Neutrophil (primary cell): Measurements from ENCODE around the gene COL4A6.

ENCODE experiments used
- H3K27ac ChIP-seq: fragments of 200-600 bp; sonication (generic); 2 replicates; pipeline ENCODE4 v1.5.1; 2016; ENCODE audit warnings: mild to moderate bottlenecking, moderate library complexity
- H3K27me3 ChIP-seq: fragments of 200-600 bp; sonication (generic); 2 replicates; pipeline ENCODE4 v1.6.0; 2016; ENCODE audit warnings: mild to moderate bottlenecking
- H3K36me3 ChIP-seq: fragments of 200-600 bp; sonication (generic); 2 replicates; pipeline ENCODE4 v1.5.1; 2017
- H3K4me1 ChIP-seq, 2 experiments: fragments of 200-600 bp in 1 of 2; sonication (generic) in 1 of 2; 1 replicate in 1 of 2; 2 replicates in 1 of 2; pipeline versions ENCODE4 v1.5.1 to v1.6.1; 2013 to 2016; ENCODE audit warnings: low read depth in 1 of 2, low read length in 1 of 2, mild to moderate bottlenecking in 1 of 2, moderate library complexity in 1 of 2; ENCODE audit not compliant: control insufficient read depth in 1 of 2, insufficient read depth in 1 of 2
- H3K4me3 ChIP-seq, 2 experiments: fragments of 200-600 bp in 1 of 2; sonication (generic) in 1 of 2; 1 replicate in 1 of 2; 2 replicates in 1 of 2; pipeline ENCODE4 v1.5.1; 2013 to 2016; ENCODE audit warnings: low read depth in 1 of 2, low read length in 1 of 2, mild to moderate bottlenecking in 1 of 2, moderate library complexity in 1 of 2
- H3K9me3 ChIP-seq: fragments of 200-600 bp; sonication (generic); 2 replicates; pipeline ENCODE4 v1.5.1; 2016
- CTCF ChIP-seq: fragments of 200-600 bp; sonication (generic); IDR thresholded peaks from 2 replicates; pipeline ENCODE4 v1.5.1; 2016; ENCODE audit warnings: antibody characterized with exemption

Gene COL4A6

GRCh38 chrX:108270739-108271396 is 167.4 kb downstream of the COL4A6 start:
- no peak overlapping the region for H3K4me3 ChIP-seq
- H3K9me3 ChIP-seq: no peaks in the 10 kb centered on the region
- no peak overlapping the region for H3K27ac ChIP-seq
- no peak for TF ChIP-seq CTCF
- H3K4me1 ChIP-seq: no peaks in the 10 kb centered on the region
- no peaks in the 10 kb centered on the region for H3K36me3 ChIP-seq
- no peaks in the 10 kb centered on the region for H3K27me3 ChIP-seq

GRCh38 chrX:108270280-108270679 is 167.9 kb downstream of the COL4A6 start:
- Histone ChIP-seq H3K36me3 (no peaks in the 10 kb centered on the region), H3K4me3 (no peak overlapping the region), H3K27me3 (no peaks in the 10 kb centered on the region), H3K4me1 (no peaks in the 10 kb centered on the region), H3K9me3 (no peaks in the 10 kb centered on the region), H3K27ac (no peak overlapping the region)
- TF ChIP-seq CTCF: no peak

GRCh38 chrX:108268434-108269080 is 169.7 kb downstream of the COL4A6 start:
- no peak for TF ChIP-seq CTCF
- Histone ChIP-seq H3K4me3 (no peak overlapping the region), H3K36me3 (no peaks in the 10 kb centered on the region), H3K27ac (no peak overlapping the region), H3K9me3 (no peaks in the 10 kb centered on the region), H3K27me3 (no peaks in the 10 kb centered on the region), H3K4me1 (no peaks in the 10 kb centered on the region)

GRCh38 chrX:108267557-108267956 is 170.7 kb downstream of the COL4A6 start:
- no peak overlapping the region for H3K4me3 ChIP-seq
- no peak for TF ChIP-seq CTCF
- H3K27ac ChIP-seq: no peak overlapping the region
- no peaks in the 10 kb centered on the region for H3K9me3 ChIP-seq
- H3K4me1 ChIP-seq: no peaks in the 10 kb centered on the region
- no peaks in the 10 kb centered on the region for H3K27me3 ChIP-seq
- no peaks in the 10 kb centered on the region for H3K36me3 ChIP-seq

- H3K27ac ChIP-seq: no peak overlapping the region
- H3K9me3 ChIP-seq: no peaks in the 10 kb centered on the region
- no peaks in the 10 kb centered on the region for H3K4me1 ChIP-seq
- H3K4me3 ChIP-seq: no peak overlapping the region
- no peaks in the 10 kb centered on the region for H3K27me3 ChIP-seq
- H3K36me3 ChIP-seq: no peaks in the 10 kb centered on the region
- TF ChIP-seq CTCF: no peak
Observed at GRCh38 chrX:108264376-108264775, 173.8 kb downstream of the COL4A6 start.
